ENCODE measurements around the gene GRAMD1B. TPM values are rescaled to one million over a fixed set of nuclear protein-coding genes. Genes with fewer than 3 reads are reported as not detected.

Gene GRAMD1B
- 14.9 and 16.9 TPM in 2 replicates for total RNA-seq (2014; rRNA removed; shearing (Covaris generic))

- peak; percentile 90 for DNase-seq (ENCODE audit: low read depth)
These were observed at the start of gene GRAMD1B for GRCh38 chr11:123429913-123430720. TSS of gene GRAMD1B (plus strand) at chr11:123430269. CDS start at chr11:123430793, 524 bp downstream.

GRCh38 chr11:123381149-123381548, 48.9 kb upstream of the GRAMD1B start:
- DNase-seq (ENCODE audit: low read depth): no peak

GRCh38 chr11:123381817-123382554, 48.1 kb upstream of the GRAMD1B start:
- DNase-seq (ENCODE audit: low read depth): no peak

- no peak for DNase-seq (ENCODE audit: low read depth)
These were observed 47.5 kb upstream of the GRAMD1B start for GRCh38 chr11:123382555-123383074.

GRCh38 chr11:123384116-123384515, 46.0 kb upstream of the GRAMD1B start:
- DNase-seq (ENCODE audit: low read depth): no peak

- DNase-seq (ENCODE audit: low read depth): peak; percentile 26
These were observed 43.1 kb upstream of the GRAMD1B start for GRCh38 chr11:123386796-123387510.

GRCh38 chr11:123388640-123389039, 41.4 kb upstream of the GRAMD1B start:
- DNase-seq (ENCODE audit: low read depth): no peak

GRCh38 chr11:123390146-123390545, 39.9 kb upstream of the GRAMD1B start:
- DNase-seq (ENCODE audit: low read depth): no peak

GRCh38 chr11:123391646-123392348, 38.3 kb upstream of the GRAMD1B start:
- DNase-seq (ENCODE audit: low read depth): no peak

- no peak for DNase-seq (ENCODE audit: low read depth)
These were observed 37.6 kb upstream of the GRAMD1B start for GRCh38 chr11:123392431-123392830.

GRCh38 chr11:123392844-123393243, 37.2 kb upstream of the GRAMD1B start:
- DNase-seq (ENCODE audit: low read depth): no peak

GRCh38 chr11:123393312-123393927, 36.6 kb upstream of the GRAMD1B start:
- no peak for DNase-seq (ENCODE audit: low read depth)

- no peak for DNase-seq (ENCODE audit: low read depth)
These were observed 25.4 kb upstream of the GRAMD1B start for GRCh38 chr11:123404676-123405075.

GRCh38 chr11:123405123-123405592, 24.9 kb upstream of the GRAMD1B start:
- DNase-seq (ENCODE audit: low read depth): no peak

- DNase-seq (ENCODE audit: low read depth): no peak
These were observed 23.5 kb upstream of the GRAMD1B start for GRCh38 chr11:123406441-123407129.

GRCh38 chr11:123407130-123407995, 22.7 kb upstream of the GRAMD1B start:
- peak; percentile 74 for DNase-seq (ENCODE audit: low read depth)

- DNase-seq (ENCODE audit: low read depth): no peak
These were observed 22.0 kb upstream of the GRAMD1B start for GRCh38 chr11:123407996-123408597.

GRCh38 chr11:123408619-123409455, 21.2 kb upstream of the GRAMD1B start:
- no peak for DNase-seq (ENCODE audit: low read depth)

Measured in RPMI7951 (cell line).